Ovary (tissue), 9 donors: Measurements from ENCODE around the gene WDR55. TPM values are rescaled to one million over a fixed set of nuclear protein-coding genes. Genes with fewer than 3 reads are reported as not detected.
A peak's percentile ranks its signal among the peaks of the same experiment; 100 is the strongest.

Source experiments
- DNase-seq, 5 donors: peaks; one replicate each; pipeline ENCODE4 v3.0.0-alpha.2; 2019 to 2020
- H3K27ac ChIP-seq, 2 donors: fragments of 200-600 bp; one replicate each; pipeline versions ENCODE4 v1.5.1 to v1.8.0; 2019 to 2022
- H3K27me3 ChIP-seq: fragments of 200-600 bp; one replicate; pipeline ENCODE4 v1.8.0; 2022
- H3K36me3 ChIP-seq: fragments of 200-600 bp; sonication (generic); one replicate; pipeline ENCODE4 v1.5.1; 2019
- H3K4me1 ChIP-seq: one replicate; pipeline ENCODE4 v1.8.1; 2013; ENCODE audit warnings: mild to moderate bottlenecking, moderate library complexity; ENCODE audit not compliant: insufficient read depth
- H3K4me3 ChIP-seq: fragments of 200-600 bp; sonication (generic); one replicate; pipeline ENCODE4 v1.5.1; 2017
- H3K9me3 ChIP-seq, 2 donors: fragments of 200-600 bp in 1 of 2; sonication (generic) in 1 of 2; one replicate each; pipeline versions ENCODE4 v1.5.1 to v1.8.1; 2013 to 2019; ENCODE audit warnings: mild to moderate bottlenecking in 1 of 2, moderate library complexity in 1 of 2
- EP300 ChIP-seq: sonication (generic); formaldehyde crosslinking; IDR thresholded peaks from one replicate; pipeline ENCODE4 v1.6.1; 2017; ENCODE audit warnings: antibody characterized with exemption
- POLR2A ChIP-seq: fragments of 450-650 bp; IDR thresholded peaks from one replicate; pipeline ENCODE4 v1.6.1; 2017; ENCODE audit warnings: antibody characterized with exemption, mild to moderate bottlenecking, moderate library complexity
- WGBS, 3 donors: extraction: QIAGEN DNeasy Blood & Tissue Kit in 1 of 3; methylation state at CpG; one replicate each; pipeline versions ENCODE4 v1.1.5 to v1.1.7; 2013 to 2017; 5-methylcytosine and 5-hydroxymethylcytosine counted together
- intact Hi-C, 4 donors: fragments of 100-400 bp; cut with DNase I; formaldehyde crosslinking; loops; one replicate each; pipeline versions ENCODE4 v1.11.0 to v1.15.1; 2022 to 2023
- polyA plus RNA-seq, 2 donors: library from polyadenylated mRNA; stranded (reverse); fragments of 200-250 nt in 1 of 2; fragments of 350-450 nt in 1 of 2; fragmentation: Illumina TruSeq in 1 of 2; extraction: RNeasy Lipid Tissue Mini Kit (QIAGEN cat#74804) in 1 of 2; gene quantifications; one replicate each; pipeline ENCODE4 v1.2.3, GENCODE V29; 2013 to 2014
- total RNA-seq, 7 donors: library from RNA; depleted of rRNA in 2 of 7; stranded (reverse); fragments of >200 nt in 2 of 7; fragmentation: NEBNext Ultra II Directional in 3 of 7; extraction: Animal tissue kit (Norgen Biotek cat#: 25700) in 3 of 7; gene quantifications; one replicate each; pipeline versions ENCODE4 v1.1.0 to v1.2.4, GENCODE V29; 2016 to 2023
- TF ChIP-seq, protein P1 (sequence below), 3 donors: fragments of 450-650 bp in 2 of 3; fragments of 200-600 bp in 1 of 3; IDR thresholded peaks; one replicate each; pipeline versions ENCODE4 v1.5.1 to v1.8.0; 2016 to 2022; ENCODE audit warnings: antibody characterized with exemption in 3 of 3, mild to moderate bottlenecking in 1 of 3
- donor health status: DM: no; HTN: no; CAD: no; lungs with moderate emphysema.
- donor health status: DM: no; HTN: no; CAD: no.
- donor health status: Bipolar disorder and iron deficiency.
- donor health status: DM: yes; HTN: yes; CAD: no.
- donor health status: DM: no; HTN: no; CAD: no.
- donor health status: DM: yes; HTN: yes; CAD: no.

The WDR55 gene
- total and polyA plus RNA-seq, 9 donors: 9.1 to 16.6 (median 12.3) TPM

DNA sequence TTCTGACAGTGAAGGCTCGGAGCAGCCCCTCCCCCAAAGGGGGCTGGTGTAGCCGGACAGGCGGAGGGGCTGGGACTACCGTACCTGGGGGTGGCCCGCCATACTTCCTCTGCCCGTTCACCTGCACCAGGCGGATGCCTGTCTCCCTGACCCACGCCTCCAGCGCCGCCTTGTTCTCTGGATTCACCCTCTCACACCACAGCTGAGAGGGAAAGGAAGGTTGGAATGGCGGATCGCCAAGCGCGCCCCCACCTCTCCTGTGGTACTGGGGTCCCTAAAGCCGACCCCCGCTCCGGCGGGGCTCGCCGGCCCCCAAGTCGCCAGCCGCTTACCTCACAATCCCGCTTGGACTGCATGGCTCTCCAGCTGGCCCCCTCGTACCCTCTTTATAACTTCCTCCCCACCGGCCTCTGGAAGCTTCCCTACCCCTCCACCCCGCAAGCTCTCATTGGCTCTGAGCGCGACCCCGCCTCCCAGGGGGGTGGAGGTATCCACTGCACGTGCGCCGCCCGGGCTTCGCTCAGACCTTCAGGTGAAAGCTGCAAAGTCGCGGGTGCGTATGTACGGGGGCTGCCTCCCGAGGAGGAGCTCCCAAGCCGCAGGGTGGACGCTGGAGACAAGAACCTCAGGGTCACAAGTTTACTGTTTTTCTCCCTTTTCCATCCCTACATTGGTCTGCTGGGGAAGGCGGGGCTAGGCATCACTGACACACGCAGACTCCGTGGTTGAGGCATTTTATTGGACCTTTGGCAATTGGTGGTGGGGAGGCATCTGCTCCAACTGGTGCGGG is 8.7 kb downstream of the WDR55 start, which contains the start of gene DND1:
DND1 (minus strand) TSS at position 390 of the 790 bp plus-strand sequence; CDS start at position 356, 34 bp downstream.
- no peaks in the 10 kb centered on the region for H3K36me3 ChIP-seq
- H3K27ac ChIP-seq: no peak within 1 kb of the TSS
- intact Hi-C loops: no loop called here
- 81 to 88% (median 87%) methylated on average over 45 of the region's 45 CpGs for WGBS, 3 donors
- H3K4me1 ChIP-seq: peaks cover 3% of the 10 kb centered on the region
- no peaks in the 10 kb centered on the region for H3K27me3 ChIP-seq
- no peaks in the 10 kb centered on the region for H3K9me3 ChIP-seq
- TF ChIP-seq, protein P1, sequence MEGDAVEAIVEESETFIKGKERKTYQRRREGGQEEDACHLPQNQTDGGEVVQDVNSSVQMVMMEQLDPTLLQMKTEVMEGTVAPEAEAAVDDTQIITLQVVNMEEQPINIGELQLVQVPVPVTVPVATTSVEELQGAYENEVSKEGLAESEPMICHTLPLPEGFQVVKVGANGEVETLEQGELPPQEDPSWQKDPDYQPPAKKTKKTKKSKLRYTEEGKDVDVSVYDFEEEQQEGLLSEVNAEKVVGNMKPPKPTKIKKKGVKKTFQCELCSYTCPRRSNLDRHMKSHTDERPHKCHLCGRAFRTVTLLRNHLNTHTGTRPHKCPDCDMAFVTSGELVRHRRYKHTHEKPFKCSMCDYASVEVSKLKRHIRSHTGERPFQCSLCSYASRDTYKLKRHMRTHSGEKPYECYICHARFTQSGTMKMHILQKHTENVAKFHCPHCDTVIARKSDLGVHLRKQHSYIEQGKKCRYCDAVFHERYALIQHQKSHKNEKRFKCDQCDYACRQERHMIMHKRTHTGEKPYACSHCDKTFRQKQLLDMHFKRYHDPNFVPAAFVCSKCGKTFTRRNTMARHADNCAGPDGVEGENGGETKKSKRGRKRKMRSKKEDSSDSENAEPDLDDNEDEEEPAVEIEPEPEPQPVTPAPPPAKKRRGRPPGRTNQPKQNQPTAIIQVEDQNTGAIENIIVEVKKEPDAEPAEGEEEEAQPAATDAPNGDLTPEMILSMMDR (IDR thresholded peaks at IDR 0.05): no peak
- TF ChIP-seq POLR2A (no peak), EP300 (no peak)
- DNase-seq: peak in 3 of 5 donors; percentile 44 to 51 (median 47)
- no peak within 1 kb of the TSS for H3K4me3 ChIP-seq

DNA sequence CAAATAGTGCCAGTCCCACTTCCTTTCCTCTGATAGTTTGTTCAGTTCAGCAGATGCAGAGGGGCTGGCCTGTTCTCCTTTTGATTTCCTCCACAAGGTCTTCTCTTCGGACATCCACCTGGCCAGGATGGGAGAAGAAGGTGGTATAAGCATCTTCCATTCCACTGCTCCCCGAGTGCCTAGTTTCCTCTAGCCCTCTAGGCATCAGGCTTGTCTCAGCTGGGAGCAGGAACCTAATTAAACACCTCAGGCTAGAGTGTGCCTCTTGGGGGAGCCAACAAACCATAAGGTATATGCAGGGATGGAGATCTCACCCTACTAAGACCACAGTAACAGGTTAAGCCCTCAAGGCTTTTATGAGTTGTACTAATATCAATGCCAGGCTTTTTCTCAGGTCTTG is 9.5 kb downstream of the WDR55 start:
- Histone ChIP-seq H3K9me3 (no peaks in the 10 kb centered on the region), H3K27ac (no peak overlapping the region), H3K27me3 (no peaks in the 10 kb centered on the region), H3K4me3 (no peak overlapping the region), H3K4me1 (peaks cover 3% of the 10 kb centered on the region), H3K36me3 (no peaks in the 10 kb centered on the region)
- DNase-seq: no peak
- intact Hi-C loops: no loop called here
- 83 to 92% (median 84%) methylated on average over 2 of the region's 2 CpGs for WGBS, 3 donors
- no peak for TF ChIP-seq EP300
- TF ChIP-seq, protein P1 (IDR thresholded peaks at IDR 0.05): no peak
- TF ChIP-seq POLR2A: no peak

DNA sequence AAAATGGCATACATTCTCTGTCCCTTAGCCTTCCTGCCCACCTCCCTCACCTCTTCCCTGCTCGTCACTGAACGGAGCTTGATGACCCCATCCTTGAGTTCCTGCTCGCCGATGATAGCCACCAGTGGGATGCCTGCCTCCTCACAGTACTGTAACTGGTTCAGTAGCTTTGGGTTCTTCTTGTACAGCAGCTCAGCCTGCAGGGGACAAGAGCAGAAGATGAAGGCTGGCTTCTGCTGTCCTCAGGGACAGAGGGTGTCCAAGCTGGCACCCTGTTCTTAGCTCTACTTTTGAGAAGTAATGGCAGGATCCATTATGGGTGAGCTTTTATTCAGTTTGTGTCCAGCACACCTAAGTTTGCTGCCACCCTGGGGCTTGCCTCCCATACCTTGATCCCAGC is 9.9 kb downstream of the WDR55 start:
- no peak for DNase-seq
- 89 to 97% (median 93%) methylated on average over 4 of the region's 4 CpGs for WGBS, 3 donors

DNA sequence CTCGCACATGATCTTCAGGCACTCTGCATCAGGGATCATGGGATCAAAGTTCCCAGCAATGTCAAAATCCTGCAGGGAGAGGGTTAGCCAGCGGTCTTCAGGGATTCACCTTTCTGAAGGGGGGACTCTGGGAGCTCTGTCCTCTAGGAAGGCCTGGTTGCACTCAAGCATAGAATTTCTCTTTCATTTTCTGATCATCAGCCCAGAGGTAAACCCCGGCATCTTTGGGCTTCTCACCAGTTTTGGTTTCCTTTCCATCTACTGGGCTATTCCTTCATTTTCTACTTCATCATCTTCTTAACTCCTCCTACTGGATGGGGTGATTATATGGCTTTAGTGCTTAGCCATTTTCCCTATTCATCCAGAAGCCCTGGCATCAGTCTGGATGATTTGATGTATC is 13.2 kb downstream of the WDR55 start:
- H3K9me3 ChIP-seq: no peaks in the 10 kb centered on the region
- H3K27ac ChIP-seq: no peak overlapping the region
- DNase-seq: no peak
- 88 to 97% (median 96%) methylated on average over 3 of the region's 3 CpGs for WGBS, 3 donors
- H3K4me1 ChIP-seq: no peaks in the 10 kb centered on the region
- no peaks in the 10 kb centered on the region for H3K36me3 ChIP-seq
- no peak overlapping the region for H3K4me3 ChIP-seq
- no peaks in the 10 kb centered on the region for H3K27me3 ChIP-seq
- no peak for TF ChIP-seq EP300
- no peak for TF ChIP-seq POLR2A
- TF ChIP-seq, protein P1 (IDR thresholded peaks at IDR 0.05): no peak
- intact Hi-C loops: no loop called here

More for the DNA sequence above, 9.9 kb downstream of the WDR55 start:
- intact Hi-C loops: no loop called here
- TF ChIP-seq POLR2A (no peak), EP300 (no peak)
- TF ChIP-seq, protein P1 (IDR thresholded peaks at IDR 0.05): no peak
- Histone ChIP-seq H3K4me1 (peaks cover 3% of the 10 kb centered on the region), H3K9me3 (no peaks in the 10 kb centered on the region), H3K36me3 (no peaks in the 10 kb centered on the region), H3K27ac (no peak overlapping the region), H3K27me3 (no peaks in the 10 kb centered on the region), H3K4me3 (no peak overlapping the region)
